HG03558 (cell line): ENCODE data around the gene SUPV3L1.
"Not testable (repeated sequence)": the region's sequence is repeated elsewhere in the genome, so short reads cannot be mapped to it uniquely, and the experiment has no call there.

Experiments used
- ATAC-seq: cut with Tn5 transposase; IDR thresholded peaks from one replicate; pipeline ENCODE4 v1.9.1; 2021; ENCODE audit warnings: moderate number of reproducible peaks; ENCODE audit not compliant: unreplicated experiment; ENCODE audit errors: extremely low read depth

The SUPV3L1 gene

DNA sequence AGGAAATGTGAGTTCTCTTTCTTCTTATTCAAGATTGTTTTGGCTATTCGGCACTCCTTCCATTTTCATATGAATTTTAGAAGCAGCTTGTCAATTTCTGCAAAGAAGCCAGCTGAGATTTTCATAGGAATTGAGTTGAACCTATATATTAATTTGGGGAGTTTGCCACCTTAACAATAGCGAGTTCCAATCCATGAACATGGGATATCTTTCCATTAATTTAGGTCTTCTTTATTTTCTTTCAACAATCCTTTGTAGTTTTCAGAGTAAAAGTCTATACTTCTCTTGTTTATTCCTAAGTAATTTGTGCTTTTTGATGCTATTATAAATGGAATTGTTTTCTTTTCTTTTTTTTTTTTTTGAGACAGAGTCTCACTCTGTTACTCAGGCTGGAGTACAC lies 71.4 kb downstream of the SUPV3L1 start:
- not testable (repeated sequence) for ATAC-seq

DNA sequence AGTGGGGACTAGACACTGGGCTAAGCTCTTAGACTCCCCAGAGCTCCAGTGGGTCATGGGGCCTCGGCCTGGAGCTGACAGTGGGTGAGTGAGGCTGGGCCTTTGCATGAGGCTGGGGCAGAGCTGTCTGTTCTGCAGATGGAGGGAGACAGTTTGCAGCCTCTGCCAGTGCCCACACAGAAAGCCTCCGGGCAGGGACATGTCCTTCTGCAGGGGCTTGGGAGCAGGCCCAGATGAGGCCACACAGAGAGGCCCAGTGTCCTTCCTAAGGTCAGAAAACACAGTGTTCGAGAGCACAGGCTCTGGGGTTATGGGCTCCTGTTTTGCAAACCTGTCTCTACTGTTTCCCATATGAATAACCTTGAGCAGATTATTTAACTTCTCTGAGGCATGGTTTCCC lies 73.1 kb downstream of the SUPV3L1 start:
- no peak for ATAC-seq

DNA sequence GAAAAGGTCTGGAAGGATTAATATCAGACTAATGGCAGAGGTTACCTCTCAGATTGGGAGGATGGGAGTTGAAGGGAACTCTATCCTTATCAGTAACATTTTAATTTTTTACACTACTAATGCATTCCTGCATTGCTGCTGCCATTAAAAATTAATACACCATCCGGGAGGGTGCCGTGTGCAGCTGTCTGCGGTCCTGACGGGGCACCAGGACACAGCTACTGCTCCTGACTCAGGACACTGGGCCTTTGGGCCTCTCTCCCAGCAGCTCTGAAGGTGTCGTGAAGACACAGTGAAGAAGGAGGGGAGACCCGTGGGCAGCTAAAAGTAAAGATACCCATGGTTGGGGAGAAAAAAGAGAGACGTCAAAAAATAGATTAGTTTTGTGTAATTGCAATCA lies 74.8 kb downstream of the SUPV3L1 start:
- ATAC-seq: no peak
